Transverse colon (tissue), 4 donors: ENCODE data around the gene CSNK2B. TPM values are rescaled to one million over a fixed set of nuclear protein-coding genes. Genes with fewer than 3 reads are reported as not detected.
A peak's percentile ranks its signal among the peaks of the same experiment; 100 is the strongest.

Experiments
- DNase-seq: peaks from one replicate; pipeline ENCODE4 v3.0.0-alpha.2; 2019
- H3K27ac ChIP-seq, 4 donors: fragments of 200-600 bp; sonication (generic); 2 replicates each; pipeline ENCODE4 v1.5.1; 2016 to 2018; ENCODE audit warnings: inconsistent platforms in 4 of 4
- H3K27me3 ChIP-seq: fragments of 200-600 bp; sonication (generic); 2 replicates; pipeline ENCODE4 v1.5.1; 2017; ENCODE audit warnings: inconsistent platforms
- H3K36me3 ChIP-seq, 4 donors: fragments of 200-600 bp; sonication (generic); 2 replicates each; pipeline ENCODE4 v1.5.1; 2017 to 2019; ENCODE audit warnings: inconsistent platforms in 4 of 4
- H3K4me1 ChIP-seq, 4 donors: fragments of 200-600 bp; sonication (generic); 2 replicates each; pipeline ENCODE4 v1.5.1; 2017 to 2020; ENCODE audit warnings: inconsistent platforms in 4 of 4
- H3K4me3 ChIP-seq, 4 donors: fragments of 200-600 bp; sonication (generic); 1 replicate in 1 of 4; 2 replicates in 3 of 4; pipeline versions ENCODE4 v1.5.1 to v1.6.1; 2017 to 2019; ENCODE audit warnings: inconsistent platforms in 4 of 4
- H3K9me3 ChIP-seq, 2 donors: fragments of 200-600 bp; sonication (generic); 2 replicates each; pipeline ENCODE4 v1.5.1; 2017 to 2019; ENCODE audit warnings: inconsistent platforms in 2 of 2
- EP300 ChIP-seq: sonication (generic); formaldehyde crosslinking; IDR thresholded peaks from one replicate; pipeline ENCODE4 v1.6.1; 2017; ENCODE audit warnings: antibody characterized with exemption, low read depth
- POLR2A ChIP-seq: fragments of 450-650 bp; IDR thresholded peaks from one replicate; pipeline ENCODE4 v1.6.1; 2016; ENCODE audit warnings: antibody characterized with exemption, mild to moderate bottlenecking, moderate library complexity
- POLR2AphosphoS5 ChIP-seq, 3 donors: sonication (generic); formaldehyde crosslinking; IDR thresholded peaks; one replicate each; pipeline ENCODE4 v1.6.1; 2016; ENCODE audit warnings: antibody characterized with exemption in 3 of 3
- WGBS, 2 donors: methylation state at CpG; one replicate each; pipeline ENCODE4 v1.1.5; 2018; ENCODE audit warnings: low coverage in 1 of 2; 5-methylcytosine and 5-hydroxymethylcytosine counted together
- in situ Hi-C, 4 donors: fragments of 200-750 bp; cut with MboI; loops; one replicate each; pipeline versions ENCODE4 v1.15.0 to v1.15.1; 2017; ENCODE audit warnings: low sequenced_read_pairs in 3 of 4, low pct_ligation_motif_present in 1 of 4, low pct_unique_long_range_greater_than_20kb in 1 of 4
- intact Hi-C: fragments of 100-400 bp; cut with DNase I; formaldehyde crosslinking; loops from one replicate; pipeline ENCODE4 v1.15.1; 2023; ENCODE audit warnings: low total_unique reads
- total RNA-seq, 4 donors: library from RNA; depleted of rRNA; stranded (reverse); fragments of >200 nt; gene quantifications; one replicate each; pipeline ENCODE4 v1.1.0, GENCODE V29; 2016
- TF ChIP-seq, protein P1 (sequence below), 5 experiments: fragments of 200-600 bp in 3 of 5; fragments of 450-650 bp in 2 of 5; sonication (generic) in 3 of 5; IDR thresholded peaks; 1 replicate in 2 of 5; 2 replicates in 3 of 5; pipeline ENCODE4 v1.5.1; 2016 to 2017; ENCODE audit warnings: antibody characterized with exemption in 5 of 5, inconsistent platforms in 3 of 5, mild to moderate bottlenecking in 2 of 5, moderate library complexity in 1 of 5

Gene CSNK2B
- total RNA-seq, 4 donors from 2014 or later: 182 to 231 (median 210) TPM

GRCh38 chr6:31621320-31621939 lies 44.5 kb upstream of the CSNK2B start:
- Histone ChIP-seq H3K27ac (peak overlapping the region; percentile 94 to 99 (median 97)), H3K36me3 (peaks cover 0 to 30% (median 16%) of the 10 kb centered on the region in 4 donors), H3K4me1 (peaks cover 0 to 22% (median 20%) of the 10 kb centered on the region in 4 donors), H3K27me3 (no peaks in the 10 kb centered on the region), H3K4me3 (peak overlapping the region; percentile 64 to 99 (median 76)), H3K9me3 (no peaks in the 10 kb centered on the region)
- in situ Hi-C loops: no loop called here
- intact Hi-C loops: no loop called here
- no peak for DNase-seq
- TF ChIP-seq POLR2AphosphoS5 (IDR thresholded peaks at IDR 0.05) (no peak), POLR2A (no peak), EP300 (no peak)
- TF ChIP-seq, protein P1, sequence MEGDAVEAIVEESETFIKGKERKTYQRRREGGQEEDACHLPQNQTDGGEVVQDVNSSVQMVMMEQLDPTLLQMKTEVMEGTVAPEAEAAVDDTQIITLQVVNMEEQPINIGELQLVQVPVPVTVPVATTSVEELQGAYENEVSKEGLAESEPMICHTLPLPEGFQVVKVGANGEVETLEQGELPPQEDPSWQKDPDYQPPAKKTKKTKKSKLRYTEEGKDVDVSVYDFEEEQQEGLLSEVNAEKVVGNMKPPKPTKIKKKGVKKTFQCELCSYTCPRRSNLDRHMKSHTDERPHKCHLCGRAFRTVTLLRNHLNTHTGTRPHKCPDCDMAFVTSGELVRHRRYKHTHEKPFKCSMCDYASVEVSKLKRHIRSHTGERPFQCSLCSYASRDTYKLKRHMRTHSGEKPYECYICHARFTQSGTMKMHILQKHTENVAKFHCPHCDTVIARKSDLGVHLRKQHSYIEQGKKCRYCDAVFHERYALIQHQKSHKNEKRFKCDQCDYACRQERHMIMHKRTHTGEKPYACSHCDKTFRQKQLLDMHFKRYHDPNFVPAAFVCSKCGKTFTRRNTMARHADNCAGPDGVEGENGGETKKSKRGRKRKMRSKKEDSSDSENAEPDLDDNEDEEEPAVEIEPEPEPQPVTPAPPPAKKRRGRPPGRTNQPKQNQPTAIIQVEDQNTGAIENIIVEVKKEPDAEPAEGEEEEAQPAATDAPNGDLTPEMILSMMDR (IDR thresholded peaks at IDR 0.05): no peak
- WGBS, 2 donors: 5 to 6% methylated on average over 9 to 15 of the region's 15 CpGs

GRCh38 chr6:31621991-31622390 lies 43.9 kb upstream of the CSNK2B start:
- Histone ChIP-seq H3K9me3 (no peaks in the 10 kb centered on the region), H3K27ac (peak overlapping the region; percentile 94 to 99 (median 97)), H3K4me3 (peak overlapping the region in 3 of 4 donors; percentile 73 to 99 (median 79)), H3K36me3 (peaks cover 0 to 36% (median 19%) of the 10 kb centered on the region in 4 donors), H3K27me3 (no peaks in the 10 kb centered on the region), H3K4me1 (peaks cover 0 to 22% (median 20%) of the 10 kb centered on the region in 4 donors)
- peak; percentile 33 for DNase-seq
- TF ChIP-seq POLR2AphosphoS5 (IDR thresholded peaks at IDR 0.05) (no peak), EP300 (no peak), POLR2A (no peak)
- TF ChIP-seq, protein P1 (IDR thresholded peaks at IDR 0.05): no peak
- in situ Hi-C loops: no loop called here
- 13 to 15% methylated on average over 2 to 4 of the region's 4 CpGs for WGBS, 2 donors
- intact Hi-C loops: no loop called here

DNA sequence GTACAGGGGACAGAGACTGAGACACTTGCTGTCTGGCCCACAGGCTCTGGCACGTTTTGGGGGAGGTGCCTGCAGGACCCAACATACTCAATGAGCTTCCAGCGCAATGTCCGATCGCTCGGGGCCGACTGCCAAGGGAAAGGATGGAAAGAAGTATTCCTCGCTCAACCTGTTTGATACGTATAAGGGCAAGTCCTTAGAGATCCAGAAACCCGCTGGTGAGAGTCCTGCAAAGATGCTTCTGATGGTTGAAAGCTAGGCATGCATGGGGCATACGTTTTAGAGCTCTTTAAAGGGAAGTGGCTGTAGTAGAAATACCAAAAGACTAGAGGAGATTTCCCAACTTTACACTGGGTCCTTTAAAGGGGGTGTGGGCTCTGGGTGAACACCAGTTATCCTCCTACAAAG lies 43.2 kb upstream of the CSNK2B start:
- H3K4me3 ChIP-seq: no peak overlapping the region
- peaks cover 0 to 22% (median 20%) of the 10 kb centered on the region in 4 donors for H3K4me1 ChIP-seq
- TF ChIP-seq POLR2AphosphoS5 (IDR thresholded peaks at IDR 0.05) (no peak), EP300 (no peak), POLR2A (no peak)
- TF ChIP-seq, protein P1 (IDR thresholded peaks at IDR 0.05): no peak
- H3K36me3 ChIP-seq: peaks cover 0 to 43% (median 22%) of the 10 kb centered on the region in 4 donors
- H3K9me3 ChIP-seq: no peaks in the 10 kb centered on the region
- 62 to 66% methylated on average over 9 to 10 of the region's 10 CpGs for WGBS, 2 donors
- no peaks in the 10 kb centered on the region for H3K27me3 ChIP-seq
- H3K27ac ChIP-seq: peak overlapping the region; percentile 94 to 99 (median 97)
- in situ Hi-C loops (no loop called here), intact Hi-C loops (no loop called here)
- DNase-seq: no peak

GRCh38 chr6:31624070-31624469 lies 41.8 kb upstream of the CSNK2B start:
- Histone ChIP-seq H3K9me3 (no peaks in the 10 kb centered on the region), H3K27me3 (no peaks in the 10 kb centered on the region), H3K36me3 (peaks cover 0 to 55% (median 29%) of the 10 kb centered on the region in 4 donors), H3K27ac (no peak overlapping the region), H3K4me1 (peaks cover 0 to 22% (median 20%) of the 10 kb centered on the region in 4 donors), H3K4me3 (no peak overlapping the region)
- TF ChIP-seq, protein P1 (IDR thresholded peaks at IDR 0.05): no peak
- TF ChIP-seq EP300: no peak
- TF ChIP-seq POLR2AphosphoS5 (IDR thresholded peaks at IDR 0.05): no peak
- no peak for TF ChIP-seq POLR2A
- 89% methylated on average over 10 of the region's 10 CpGs; no CpG with 5 or more reads in 1 of the 2 donors for WGBS, 2 donors
- in situ Hi-C loops (no loop called here), intact Hi-C loops (no loop called here)
- DNase-seq: no peak
